22Rv1 (cell line): ENCODE results near the gene LYPD8.
"Not testable (repeated sequence)": the region's sequence is repeated elsewhere in the genome, so short reads cannot be mapped to it uniquely, and the experiment has no call there.

Experiments
- H3K27ac ChIP-seq: fragments of 450-650 bp; 2 replicates; pipeline ENCODE4 v1.5.1; 2017
- CTCF ChIP-seq: fragments of 450-650 bp; IDR thresholded peaks from 2 replicates; pipeline ENCODE4 v1.5.1; 2017; ENCODE audit warnings: mild to moderate bottlenecking
- ZFX ChIP-seq: fragments of 450-650 bp; IDR thresholded peaks from 2 replicates; pipeline ENCODE4 v1.6.1; 2017; ENCODE audit warnings: antibody characterized with exemption, borderline replicate concordance

Gene LYPD8

GRCh38 chr1:248755517-248755916 lies at the start of gene LYPD8:
TSS of gene LYPD8 (minus strand) at chr1:248755759. CDS start at chr1:248751081, 4,678 bp downstream.
- no peak for TF ChIP-seq CTCF
- no peak for TF ChIP-seq ZFX

GRCh38 chr1:248804771-248805681 lies 49.5 kb upstream of the LYPD8 start:
- no peak overlapping the region for H3K27ac ChIP-seq
- TF ChIP-seq CTCF: no peak
- no peak for TF ChIP-seq ZFX

More at GRCh38 chr1:248755517-248755916, at the start of gene LYPD8:
- H3K27ac ChIP-seq: no peak within 1 kb of the TSS

GRCh38 chr1:248803501-248803900 lies 47.9 kb upstream of the LYPD8 start:
- not testable (repeated sequence) for H3K27ac ChIP-seq

- no peak for TF ChIP-seq ZFX
- TF ChIP-seq CTCF: no peak
Measured at GRCh38 chr1:248802454-248802853, 46.9 kb upstream of the LYPD8 start.

GRCh38 chr1:248800459-248800858 lies 44.9 kb upstream of the LYPD8 start:
- H3K27ac ChIP-seq: no peak overlapping the region
- no peak for TF ChIP-seq ZFX
- TF ChIP-seq CTCF: no peak

More at GRCh38 chr1:248802454-248802853, 46.9 kb upstream of the LYPD8 start:
- H3K27ac ChIP-seq: no peak overlapping the region

GRCh38 chr1:248798791-248799190 lies 43.2 kb upstream of the LYPD8 start:
- no peak overlapping the region for H3K27ac ChIP-seq
- no peak for TF ChIP-seq CTCF
- TF ChIP-seq ZFX: no peak

- H3K27ac ChIP-seq: not testable (repeated sequence)
Measured at GRCh38 chr1:248794663-248795062, 39.1 kb upstream of the LYPD8 start.

- TF ChIP-seq CTCF (no peak), ZFX (no peak)
- no peak overlapping the region for H3K27ac ChIP-seq
Measured at GRCh38 chr1:248793592-248793991, 38.0 kb upstream of the LYPD8 start.
